ENCODE results near the gene YIPF5.

YIPF5 gene

DNA sequence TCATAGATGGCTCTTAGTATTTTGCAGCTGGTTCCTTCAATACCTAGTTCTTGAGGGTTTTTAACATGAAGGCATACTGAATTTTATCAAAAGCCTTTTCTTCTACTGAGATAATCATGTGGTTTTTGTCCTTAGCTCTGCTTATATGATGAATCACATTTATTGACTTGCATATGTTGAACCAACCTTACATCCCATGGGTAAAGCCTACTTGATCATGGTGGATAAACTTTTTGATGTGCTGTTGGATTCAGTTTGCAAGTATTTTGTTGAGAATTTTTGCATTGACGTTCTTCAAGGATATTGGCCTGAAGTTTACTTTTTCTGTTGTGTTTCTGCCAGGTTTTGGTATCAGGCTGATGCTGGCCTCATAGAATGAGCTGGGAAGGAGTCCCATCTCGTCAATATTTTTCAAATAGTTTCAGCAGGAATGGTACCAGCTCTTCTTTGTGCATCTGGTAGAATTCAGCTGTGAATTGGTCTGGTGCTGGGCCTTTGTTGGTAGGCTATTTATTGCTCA is 49.7 kb downstream of the YIPF5 start:
- no peak for TF ChIP-seq POLR2AphosphoS5 (IDR thresholded peaks at IDR 0.05; ENCODE audit: low read depth, low read length)
- no peak for TF ChIP-seq POLR2A (IDR thresholded peaks at IDR 0.05; ENCODE audit: low read depth, low read length)
- TF ChIP-seq TAF1 (IDR thresholded peaks at IDR 0.05; ENCODE audit: borderline replicate concordance, low read depth, low read length), result no peak
- FAIRE-seq, result no peak
- DNase-seq (ENCODE audit: insufficient read length), result no peak

DNA sequence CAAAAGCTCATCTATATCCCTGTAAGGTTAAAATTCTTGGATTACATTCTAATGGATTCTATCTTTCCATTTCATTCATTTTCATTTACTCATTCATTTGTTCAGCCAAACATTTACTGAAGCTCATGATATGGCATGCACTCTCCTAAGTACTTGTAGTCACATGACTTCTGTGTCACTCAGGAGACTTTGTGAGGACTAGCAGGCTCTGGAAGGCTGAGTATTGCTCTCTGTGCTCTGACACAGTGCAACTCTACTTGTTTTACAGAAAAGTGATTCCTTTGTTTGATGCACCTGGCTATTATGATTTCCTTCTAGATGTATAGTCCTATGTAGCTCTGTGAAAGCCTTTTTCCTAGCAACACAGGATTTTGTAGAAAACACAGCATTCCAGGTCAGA is 53.0 kb downstream of the YIPF5 start:
- no peak for TF ChIP-seq TAF1 (IDR thresholded peaks at IDR 0.05; ENCODE audit: borderline replicate concordance, low read depth, low read length)
- no peak for TF ChIP-seq POLR2AphosphoS5 (IDR thresholded peaks at IDR 0.05; ENCODE audit: low read depth, low read length)
- TF ChIP-seq POLR2A (IDR thresholded peaks at IDR 0.05; ENCODE audit: low read depth, low read length), result no peak
- no peak for FAIRE-seq
- DNase-seq (ENCODE audit: insufficient read length), result no peak

DNA sequence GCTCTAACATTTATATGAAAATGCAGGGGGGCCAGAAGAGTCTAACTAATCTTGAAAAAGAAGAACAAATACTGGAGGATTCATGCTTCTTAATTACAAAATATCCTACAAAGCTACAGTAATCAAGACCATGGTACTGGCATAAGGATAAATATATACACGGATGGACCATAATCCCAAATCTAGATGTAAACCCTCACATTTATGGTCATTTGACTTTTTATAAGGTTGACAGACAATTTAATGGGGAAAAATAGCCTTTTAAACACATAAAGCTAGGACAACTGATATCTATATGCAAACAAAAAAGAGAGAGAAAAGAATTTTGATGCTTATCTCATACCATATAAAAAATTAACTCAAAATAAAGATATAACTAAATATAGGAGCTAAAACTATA is 55.9 kb downstream of the YIPF5 start:
- TF ChIP-seq POLR2A (IDR thresholded peaks at IDR 0.05; ENCODE audit: low read depth, low read length) (no peak), POLR2AphosphoS5 (IDR thresholded peaks at IDR 0.05; ENCODE audit: low read depth, low read length) (no peak), TAF1 (IDR thresholded peaks at IDR 0.05; ENCODE audit: borderline replicate concordance, low read depth, low read length) (no peak)
- DNase-seq (ENCODE audit: insufficient read length) (no peak), FAIRE-seq (no peak)
